HepG2 (cell line): Measurements from ENCODE around the gene PPP2R5B. TPM values are rescaled to one million over a fixed set of nuclear protein-coding genes. Genes with fewer than 3 reads are reported as not detected.
A peak's percentile ranks its signal among the peaks of the same experiment; 100 is the strongest.

Source experiments
- CBFB ChIP-seq: sonication (generic); formaldehyde crosslinking; IDR thresholded peaks from 2 replicates; pipeline ENCODE4 v1.4.0; 2020; ENCODE audit warnings: missing genetic modification reagents
- DMAP1 ChIP-seq: IDR thresholded peaks from 2 replicates; pipeline ENCODE4 v1.6.1; 2016
- FOXP1 ChIP-seq, 2 experiments: fragments of 450-650 bp in 1 of 2; IDR thresholded peaks; 2 replicates each; pipeline ENCODE4 v1.6.1; 2017 to 2018; ENCODE audit warnings: antibody characterized with exemption in 1 of 2
- GTF3A ChIP-seq: sonication (generic); formaldehyde crosslinking; conservative IDR thresholded peaks from 2 replicates; pipeline ENCODE4 v1.4.0; 2020; ENCODE audit warnings: mild to moderate bottlenecking, missing genetic modification reagents
- HIVEP1 ChIP-seq: sonication (generic); formaldehyde crosslinking; IDR thresholded peaks from 2 replicates; pipeline ENCODE4 v1.4.0; 2020; ENCODE audit warnings: mild to moderate bottlenecking, missing genetic modification reagents
- IRF1 ChIP-seq: sonication (generic); formaldehyde crosslinking; IDR thresholded peaks from 2 replicates; pipeline ENCODE4 v1.4.0; 2020; ENCODE audit warnings: low read depth, mild to moderate bottlenecking, missing genetic modification reagents
- MXD4 ChIP-seq: IDR thresholded peaks from 2 replicates; pipeline ENCODE4 v1.6.1; 2016; ENCODE audit warnings: mild to moderate bottlenecking, missing biosample characterization, missing genetic modification reagents
- NAIF1 ChIP-seq: sonication (generic); formaldehyde crosslinking; IDR thresholded peaks from 2 replicates; pipeline ENCODE4 v1.5.0; 2020; ENCODE audit warnings: mild to moderate bottlenecking, missing genetic modification reagents, borderline replicate concordance
- NCOA1 ChIP-seq: sonication (generic); formaldehyde crosslinking; IDR thresholded peaks from 2 replicates; pipeline ENCODE4 v1.9.0; 2021; ENCODE audit warnings: missing genetic modification reagents
- NCOA2 ChIP-seq: sonication (generic); formaldehyde crosslinking; IDR thresholded peaks from 2 replicates; pipeline ENCODE4 v1.8.0; 2022; ENCODE audit warnings: inconsistent platforms
- NFATC3 ChIP-seq: sonication (generic); formaldehyde crosslinking; IDR thresholded peaks from 2 replicates; pipeline ENCODE4 v1.5.1; 2020; ENCODE audit warnings: mild to moderate bottlenecking, missing genetic modification reagents
- NFE2L2 ChIP-seq: fragments of 150-350 bp; IDR thresholded peaks from 2 replicates; pipeline ENCODE4 v1.6.1; 2014; ENCODE audit warnings: low read length
- NFIB ChIP-seq: sonication (generic); formaldehyde crosslinking; IDR thresholded peaks from 2 replicates; pipeline ENCODE4 v1.9.0; 2021; ENCODE audit warnings: missing genetic modification reagents, mild to moderate bottlenecking, borderline replicate concordance
- NR2C2 ChIP-seq: sonication (generic); formaldehyde crosslinking; IDR thresholded peaks from 2 replicates; pipeline ENCODE4 v1.4.0; 2020; ENCODE audit warnings: missing genetic modification reagents, mild to moderate bottlenecking, moderate library complexity, borderline replicate concordance
- NRL ChIP-seq: sonication (generic); formaldehyde crosslinking; IDR thresholded peaks from 2 replicates; pipeline ENCODE4 v1.5.0; 2020; ENCODE audit warnings: missing genetic modification reagents, mild to moderate bottlenecking, moderate library complexity, borderline replicate concordance
- RNF219 ChIP-seq: sonication (generic); formaldehyde crosslinking; IDR thresholded peaks from 2 replicates; pipeline ENCODE4 v1.5.0; 2020; ENCODE audit warnings: mild to moderate bottlenecking, missing genetic modification reagents
- SP140L ChIP-seq: sonication (generic); formaldehyde crosslinking; IDR thresholded peaks from 2 replicates; pipeline ENCODE4 v1.4.0; 2020; ENCODE audit warnings: missing genetic modification reagents, borderline replicate concordance
- ZBTB42 ChIP-seq: sonication (generic); formaldehyde crosslinking; IDR thresholded peaks from 2 replicates; pipeline ENCODE4 v1.5.0; 2020; ENCODE audit warnings: mild to moderate bottlenecking, missing genetic modification reagents
- ZFP91 ChIP-seq: sonication (generic); formaldehyde crosslinking; IDR thresholded peaks from 2 replicates; pipeline ENCODE4 v1.9.0; 2022; ENCODE audit warnings: missing genetic modification reagents, mild to moderate bottlenecking, borderline replicate concordance
- ZNF317 ChIP-seq: sonication (generic); formaldehyde crosslinking; IDR thresholded peaks from 2 replicates; pipeline ENCODE4 v1.5.0; 2020; ENCODE audit warnings: mild to moderate bottlenecking, missing genetic modification reagents
- ZNF576 ChIP-seq: sonication (generic); formaldehyde crosslinking; IDR thresholded peaks from 2 replicates; pipeline ENCODE4 v1.4.0; 2020; ENCODE audit warnings: mild to moderate bottlenecking, missing genetic modification reagents
- ZNF788 ChIP-seq: sonication (generic); formaldehyde crosslinking; IDR thresholded peaks from 2 replicates; pipeline ENCODE4 v1.5.0; 2020; ENCODE audit warnings: mild to moderate bottlenecking, missing genetic modification reagents, borderline replicate concordance
- ZSCAN20 ChIP-seq: sonication (generic); formaldehyde crosslinking; IDR thresholded peaks from 2 replicates; pipeline ENCODE4 v1.4.0; 2020; ENCODE audit warnings: missing genetic modification reagents, mild to moderate bottlenecking, borderline replicate concordance
- polyA plus RNA-seq, 8 experiments: library from polyadenylated mRNA; depleted of rRNA in 3 of 8; stranded (reverse) in 7 of 8; unstranded in 1 of 8; fragments of >200 nt; fragmentation: Illumina TruSeq in 4 of 8; extraction: Trizol in 4 of 8; gene quantifications; 2 replicates each; pipeline versions ENCODE4 v1.2.1 to v1.2.3, GENCODE V29; 2011 to 2016; ENCODE audit warnings: low read depth in 4 of 8, missing spikeins in 1 of 8, mixed read lengths in 1 of 8; ENCODE audit not compliant: insufficient read depth in 1 of 8
- total RNA-seq, 5 experiments: library from RNA; depleted of rRNA; stranded (reverse); fragments of >200 nt; fragmentation: Illumina TruSeq; extraction: Trizol; gene quantifications; 2 replicates each; pipeline ENCODE4 v1.2.3, GENCODE V29; 2016; ENCODE audit warnings: low read depth in 1 of 5

Gene PPP2R5B
- total and polyA plus RNA-seq, 2 of the 13 experiments (the other 11 are each of a cell fraction or from before 2014, with no cell fraction given): 2.3 to 8.3 TPM

GRCh38 chr11:64893194-64894069 is 31.1 kb upstream of the PPP2R5B start (continued):
- TF ChIP-seq RNF219 (CRISPR knock-in tag) (peak; percentile 84; the same call in 1 of the 2 replicates), ZNF576 (no peak), NCOA1 (CRISPR knock-in tag) (peak; percentile 85; the same call in 1 of the 2 replicates), NCOA2 (CRISPR knock-in tag) (peak; percentile 77; the same call in 1 of the 2 replicates), ZNF317 (CRISPR knock-in tag) (peak; percentile 47; the same call in 1 of the 2 replicates), NFIB (CRISPR knock-in tag) (no peak), ZSCAN20 (no peak; the same call in 1 of the 2 replicates), SP140L (no peak), ZFP91 (CRISPR knock-in tag) (0 out of 2 replicates have a peak, but pooled peaks have one; percentile 14), IRF1 (CRISPR knock-in tag) (0 out of 2 replicates have a peak, but pooled peaks have one; percentile 5), NR2C2 (CRISPR knock-in tag) (peak; percentile 71), FOXP1 (IDR thresholded peaks at IDR 0.05) (no peak), FOXP1 (CRISPR knock-in tag; IDR thresholded peaks at IDR 0.05) (peak; percentile 41), NRL (no peak; the same call in 1 of the 2 replicates), DMAP1 (CRISPR knock-in tag) (peak; percentile 59), ZNF788 (peak; percentile 76; the same call in 1 of the 2 replicates), MXD4 (peak; percentile 86; the same call in 1 of the 2 replicates), ZBTB42 (CRISPR knock-in tag) (peak; percentile 49; the same call in 1 of the 2 replicates), NFE2L2 (no peak), GTF3A (CRISPR knock-in tag) (0 out of 2 replicates have a peak, but pooled peaks have one; percentile 86), CBFB (CRISPR knock-in tag) (peak; percentile 71), NFATC3 (CRISPR knock-in tag) (0 out of 2 replicates have a peak, but pooled peaks have one; percentile 9), NAIF1 (CRISPR knock-in tag) (peak; percentile 80), HIVEP1 (CRISPR knock-in tag) (peak; percentile 96; the same call in 1 of the 2 replicates)
